K562 (cell line): Measurements from ENCODE around the gene TECPR1. TPM values are rescaled to one million over a fixed set of nuclear protein-coding genes. Genes with fewer than 3 reads are reported as not detected.

Experiments used
- ATAC-seq: fragments of 200-7000 bp; cut with Tn5 transposase; 3 replicates; pipeline ENCODE4 v1.9.1; 2020; ENCODE audit warnings: moderate library complexity
- BruUV-seq: library from RNA; stranded (reverse); fragments of 400-500 nt; replicated peaks from 2 replicates; lab custom pipeline; 2021; lab: Mats Ljungman, UMichigan
- CTCF ChIA-PET: fragments of 300-600 bp; formaldehyde crosslinking; extraction: SDS; loops from one replicate; lab custom pipeline; 2021; ENCODE audit warnings: low intra/inter-chr PET ratio; lab: Yijun Ruan, JAX
- POLR2A ChIA-PET: fragments of 300-600, 350-650 bp; sonication (Branson Sonifier 250); formaldehyde crosslinking; extraction: SDS; loops from one replicate; lab custom pipeline; 2021; ENCODE audit warnings: antibody characterized with exemption, inconsistent platforms; lab: Yijun Ruan, JAX
- DNase-seq, 4 experiments: peaks; one replicate each; pipeline versions ENCODE4 v3.0.0 to v3.0.0-alpha.2; 2011 to 2018; ENCODE audit warnings: low spot score in 3 of 4, mixed read lengths in 3 of 4; ENCODE audit errors: extremely low read depth in 1 of 4
- FAIRE-seq: peaks from 2 replicates; lab custom pipeline; 2011; peaks lifted over from hg19 to GRCh38; lab: Jason Lieb, UNC
- H2AFZ ChIP-seq: 2 replicates; pipeline ENCODE4 v1.6.0; 2011; ENCODE audit warnings: low read depth, low read length, control low read depth, inconsistent platforms
- H3K27ac ChIP-seq: fragments of 200-600 bp; 3 replicates; pipeline ENCODE4 v1.8.0; 2011; ENCODE audit warnings: low read depth, mild to moderate bottlenecking, control low read depth, inconsistent platforms, low read length, moderate library complexity, mixed read lengths; ENCODE audit errors: extremely low read depth
- H3K27me3 ChIP-seq, 2 experiments: fragments of 300-600 bp in 1 of 2; 2 replicates in 1 of 2; 3 replicates in 1 of 2; pipeline versions ENCODE4 v1.6.0 to v1.8.0; 2011; ENCODE audit warnings: inconsistent platforms in 2 of 2, low read length in 2 of 2, mild to moderate bottlenecking in 1 of 2, mixed read lengths in 1 of 2, moderate library complexity in 1 of 2; ENCODE audit not compliant: control insufficient read depth in 2 of 2, insufficient read depth in 2 of 2
- H3K36me3 ChIP-seq: fragments of 300-600 bp; 3 replicates; pipeline ENCODE4 v1.8.0; 2011; ENCODE audit warnings: mild to moderate bottlenecking, low read length, inconsistent platforms; ENCODE audit not compliant: control insufficient read depth, insufficient read depth
- H3K4me1 ChIP-seq, 2 experiments: fragments of 200-600 bp in 1 of 2; replicated peaks in 1 of 2; 2 replicates in 1 of 2; 3 replicates in 1 of 2; pipeline versions ENCODE4 v1.5.1 to v1.8.0; 2011; ENCODE audit warnings: inconsistent platforms in 2 of 2, low read length in 2 of 2, mild to moderate bottlenecking in 1 of 2, mixed read lengths in 1 of 2, moderate library complexity in 1 of 2; ENCODE audit not compliant: control insufficient read depth in 2 of 2, insufficient read depth in 2 of 2
- H3K4me2 ChIP-seq: 2 replicates; pipeline ENCODE4 v1.6.1; 2011; ENCODE audit warnings: low read length, control low read depth, inconsistent platforms, mixed read lengths; ENCODE audit not compliant: insufficient read depth
- H3K4me3 ChIP-seq: fragments of 200-600 bp; sonication (generic), shearing (Covaris generic); 2 replicates; pipeline ENCODE4 v1.5.1; 2016; ENCODE audit warnings: control low read depth, inconsistent platforms
- H3K79me2 ChIP-seq: fragments of 200-600 bp; 3 replicates; pipeline ENCODE4 v1.8.0; 2011; ENCODE audit warnings: low read length, inconsistent platforms; ENCODE audit not compliant: control insufficient read depth, insufficient read depth
- H3K9ac ChIP-seq, 2 experiments: 2 replicates each; pipeline versions ENCODE4 v1.6.0 to v1.6.1; 2011; ENCODE audit warnings: low read depth in 2 of 2, low read length in 2 of 2, control low read depth in 1 of 2, inconsistent platforms in 1 of 2, mild to moderate bottlenecking in 1 of 2, mixed read lengths in 1 of 2; ENCODE audit not compliant: insufficient read depth in 1 of 2
- H3K9me1 ChIP-seq: one replicate; pipeline ENCODE4 v1.6.0; 2011; ENCODE audit warnings: inconsistent platforms, mild to moderate bottlenecking, low read length, moderate library complexity; ENCODE audit not compliant: control insufficient read depth, insufficient read depth
- H3K9me3 ChIP-seq: replicated peaks from 2 replicates; pipeline ENCODE4 v1.5.1; 2011; ENCODE audit warnings: low read depth, low read length, inconsistent platforms; ENCODE audit not compliant: control insufficient read depth, insufficient read depth
- H4K20me1 ChIP-seq: replicated peaks from 2 replicates; pipeline ENCODE4 v1.6.1; 2011; ENCODE audit warnings: low read length, inconsistent platforms, mixed read lengths; ENCODE audit not compliant: control insufficient read depth, insufficient read depth
- GATA2 ChIP-seq: sonication (generic); formaldehyde crosslinking; IDR thresholded peaks from 2 replicates; pipeline ENCODE4 v1.4.0; 2020; ENCODE audit warnings: mild to moderate bottlenecking, missing genetic modification reagents
- HES1 ChIP-seq: fragments of 450-650 bp; IDR thresholded peaks from 2 replicates; pipeline ENCODE4 v1.6.1; 2016; ENCODE audit warnings: low read depth, mild to moderate bottlenecking, moderate library complexity
- SMARCC2 ChIP-seq: fragments of 450-650 bp; IDR thresholded peaks from 2 replicates; pipeline ENCODE4 v1.6.1; 2017; ENCODE audit warnings: antibody characterized with exemption, moderate library complexity, mild to moderate bottlenecking, low read depth
- ZBTB49 ChIP-seq: sonication (generic); formaldehyde crosslinking; IDR thresholded peaks from 2 replicates; pipeline ENCODE4 v1.8.0; 2022; ENCODE audit warnings: missing genetic modification reagents, mild to moderate bottlenecking, borderline replicate concordance
- ZNF3 ChIP-seq: fragments of 250-450 bp; sonication (Bioruptor Pico); IDR thresholded peaks from 2 replicates; pipeline ENCODE4 v1.5.0; 2021; ENCODE audit warnings: mild to moderate bottlenecking, moderate library complexity
- ZNF384 ChIP-seq: IDR thresholded peaks from 2 replicates; pipeline ENCODE4 v1.6.1; 2012; ENCODE audit warnings: low read depth, low read length, improper control_type of control experiment
- WGBS: fragments of 100-300 bp; shearing (Covaris generic); methylation state at CpG from one replicate; pipeline ENCODE4 v1.1.6; 2016; ENCODE audit warnings: low coverage, mixed read lengths; ENCODE audit not compliant: insufficient coverage; ENCODE audit errors: missing lambda C conversion rate; 5-methylcytosine and 5-hydroxymethylcytosine counted together
- in situ Hi-C: fragments of 300-500 bp; cut with MboI; formaldehyde crosslinking; loops from 4 replicates; pipeline ENCODE4 v1.15.0; 2018; ENCODE audit warnings: inconsistent platforms, mixed read lengths
- intact Hi-C: fragments of 100-400 bp; cut with micrococcal nuclease; formaldehyde crosslinking; loops from 2 replicates; pipeline ENCODE4 v1.14.2; 2022
- polyA plus RNA-seq, 8 experiments: library from polyadenylated mRNA; depleted of rRNA in 4 of 8; stranded (reverse) in 5 of 8; unstranded in 3 of 8; fragments of >200 nt; fragmentation: Nextera tagmentation in 2 of 8; fragmentation: Illumina TruSeq in 1 of 8; extraction: Ambion mirVana in 2 of 8; extraction: Trizol in 1 of 8; gene quantifications; 2 replicates each; pipeline versions ENCODE4 v1.2.1 to v1.2.3, GENCODE V29; 2011 to 2014; ENCODE audit warnings: inconsistent platforms in 1 of 8, missing spikeins in 1 of 8
- total RNA-seq, 7 experiments: library from RNA; depleted of rRNA in 6 of 7; stranded (reverse); fragments of >200 nt in 6 of 7; fragmentation: Illumina TruSeq in 2 of 7; extraction: Trizol in 2 of 7; gene quantifications; 2 replicates each; pipeline versions ENCODE4 v1.2.1 to v1.2.3, GENCODE V29; 2011 to 2021; ENCODE audit warnings: low replicate concordance in 1 of 7

The TECPR1 gene
- total and polyA plus RNA-seq, 9 of the 15 experiments (the other 6 are each of a cell fraction or from before 2014, with no cell fraction given): 0.17 to 15.0 (median 2.2) TPM

- H4K20me1 ChIP-seq: peaks cover 6% of the 10 kb centered on the region; the same call in 1 of the 2 replicates
- DNase-seq: no peak
- H3K9me1 ChIP-seq: no peaks in the 10 kb centered on the region
- no peaks in the 10 kb centered on the region for H3K36me3 ChIP-seq
- 0 out of 4 replicates have a peak overlapping the region, but pooled peaks of 1 of the 2 experiments have one; percentile 40 for H3K9ac ChIP-seq
- no peaks in the 10 kb centered on the region for H3K79me2 ChIP-seq
- in situ Hi-C loops (loop anchor here (5.0 kb wide), 1 partner anchor 46 kb away; the partner anchor contains the start of gene BRI3), intact Hi-C loops (no loop called here)
- no peak overlapping the region for H2AFZ ChIP-seq
- peaks cover 0 to 29% of the 10 kb centered on the region in 2 experiments; a peak in 1 of 5 replicates for H3K4me1 ChIP-seq
- WGBS: 34% methylated on average over 11 of the region's 11 CpGs
- no peak overlapping the region for H3K27ac ChIP-seq
- ATAC-seq: no peak
- H3K4me3 ChIP-seq: no peak overlapping the region
- no peak for TF ChIP-seq GATA2 (CRISPR knock-in tag)
- no peak for TF ChIP-seq ZNF3
- no peak for TF ChIP-seq ZNF384
- no peak for TF ChIP-seq SMARCC2
- TF ChIP-seq HES1: no peak
- TF ChIP-seq ZBTB49 (CRISPR knock-in tag): no peak
- ChIA-PET POLR2A (interaction anchor here (1.0 to 1.8 kb wide), 2 partner anchors 19 to 49 kb away, joined by 3 to 8 read pairs; no protein-coding TSS in a partner anchor), CTCF (no interaction called here)
- no peak for FAIRE-seq
- no peak overlapping the region for H3K4me2 ChIP-seq
- no TSS peak for BruUV-seq
- peaks cover 4 to 24% of the 10 kb centered on the region in 2 experiments; a peak in 3 of 5 replicates for H3K27me3 ChIP-seq
- no peaks in the 10 kb centered on the region for H3K9me3 ChIP-seq
These were observed 16.1 kb downstream of the TECPR1 start for GRCh38 chr7:98235901-98236300.
